Hepatocyte (in vitro differentiated cells): ENCODE measurements around the gene ANKRD40CL.

ENCODE experiments used
- CTCF ChIP-seq: fragments of 200-600 bp; sonication (generic); IDR thresholded peaks from 2 replicates; pipeline ENCODE4 v1.5.1; 2016; ENCODE audit warnings: antibody characterized with exemption, mild to moderate bottlenecking; ENCODE audit not compliant: poor library complexity
- EZH2 ChIP-seq: fragments of 200-600 bp; sonication (generic); IDR thresholded peaks from 2 replicates; pipeline ENCODE4 v1.6.1; 2016; ENCODE audit warnings: antibody characterized with exemption, mild to moderate bottlenecking, borderline replicate concordance

GRCh38 chr17:50802609-50803571 is 35.6 kb upstream of the ANKRD40CL start:
- TF ChIP-seq CTCF (no peak), EZH2 (no peak)
